Measurements from ENCODE around the gene C9orf50.

GRCh38 chr9:129661029-129661428 is 40.1 kb upstream of the C9orf50 start:
- TF ChIP-seq EZH2phosphoT487 (IDR thresholded peaks at IDR 0.05; ENCODE audit: unreplicated experiment) = no peak
- TF ChIP-seq CREB1 (CRISPR knock-in tag; IDR thresholded peaks at IDR 0.05; ENCODE audit: low read depth) = no peak
- TF ChIP-seq CTCF (conservative IDR thresholded peaks at IDR 0.05; ENCODE audit: low read depth in 2 of 2) = no peak
- no peak for TF ChIP-seq POLR2AphosphoS5 (IDR thresholded peaks at IDR 0.05; ENCODE audit: low read depth)
- TF ChIP-seq EZH2 (IDR thresholded peaks at IDR 0.05; ENCODE audit: low read depth, unreplicated experiment) = no peak
- no peak for TF ChIP-seq NANOG (IDR thresholded peaks at IDR 0.05; ENCODE audit: borderline replicate concordance)
- TF ChIP-seq ZNF114 (CRISPR knock-in tag; IDR thresholded peaks at IDR 0.05) = no peak
- no peak for TF ChIP-seq REST (IDR thresholded peaks at IDR 0.05; ENCODE audit: unreplicated experiment)
- no peak for TF ChIP-seq JUNB (IDR thresholded peaks at IDR 0.05; ENCODE audit: unreplicated experiment)
- TF ChIP-seq ZNF331 (CRISPR knock-in tag; IDR thresholded peaks at IDR 0.05; ENCODE audit: low read depth) = no peak
- TF ChIP-seq ETS1 (IDR thresholded peaks at IDR 0.05) = no peak

Measured in GM23338 (cell line).